HEK293 (cell line): Measurements from ENCODE around the gene SEM1.

ENCODE experiments used
- ATF2 ChIP-seq: fragments of 450-650 bp; formaldehyde crosslinking; IDR thresholded peaks from 2 replicates; pipeline ENCODE4 v1.5.1; 2016; ENCODE audit warnings: missing biosample characterization, missing genetic modification characterization, low read depth
- CTCF ChIP-seq: fragments of 450-650 bp; formaldehyde crosslinking; IDR thresholded peaks from 2 replicates; pipeline ENCODE4 v1.5.1; 2016; ENCODE audit warnings: missing biosample characterization, missing genetic modification characterization
- EGR2 ChIP-seq: fragments of 450-650 bp; formaldehyde crosslinking; IDR thresholded peaks from 2 replicates; pipeline ENCODE4 v1.5.1; 2016; ENCODE audit warnings: low read depth, missing biosample characterization, missing genetic modification characterization
- KLF16 ChIP-seq: fragments of 450-650 bp; formaldehyde crosslinking; IDR thresholded peaks from 2 replicates; pipeline ENCODE4 v1.5.1; 2017; ENCODE audit warnings: missing biosample characterization, missing genetic modification characterization
- SP2 ChIP-seq: fragments of 450-650 bp; formaldehyde crosslinking; IDR thresholded peaks from 2 replicates; pipeline ENCODE4 v1.5.1; 2016; ENCODE audit warnings: missing biosample characterization, missing genetic modification characterization
- YY1 ChIP-seq: fragments of 450-650 bp; formaldehyde crosslinking; IDR thresholded peaks from 2 replicates; pipeline ENCODE4 v1.5.1; 2018; ENCODE audit warnings: missing biosample characterization, missing genetic modification characterization
- ZNF239 ChIP-seq: fragments of 450-650 bp; formaldehyde crosslinking; IDR thresholded peaks from 2 replicates; pipeline ENCODE4 v1.5.1; 2016; ENCODE audit warnings: missing biosample characterization, missing genetic modification characterization
- ZNF266 ChIP-seq: fragments of 450-650 bp; formaldehyde crosslinking; IDR thresholded peaks from 2 replicates; pipeline ENCODE4 v1.5.1; 2016; ENCODE audit warnings: missing biosample characterization, missing genetic modification characterization, low read depth
- ZNF350 ChIP-seq: fragments of 450-650 bp; formaldehyde crosslinking; IDR thresholded peaks from 2 replicates; pipeline ENCODE4 v1.5.0; 2017; ENCODE audit warnings: missing biosample characterization, mild to moderate bottlenecking, missing genetic modification characterization

GRCh38 chr7:96723622-96724021 is 14.0 kb upstream of the SEM1 start:
- TF ChIP-seq KLF16 (tag by site-specific recombination), result no peak
- TF ChIP-seq CTCF (tag by site-specific recombination), result no peak
- no peak for TF ChIP-seq ZNF266 (tag by site-specific recombination)
- no peak for TF ChIP-seq ZNF239 (tag by site-specific recombination)
- no peak for TF ChIP-seq ZNF350
- TF ChIP-seq YY1 (tag by site-specific recombination), result no peak
- no peak for TF ChIP-seq ATF2 (tag by site-specific recombination)
- no peak for TF ChIP-seq EGR2
- TF ChIP-seq SP2 (tag by site-specific recombination), result no peak
